ENCODE measurements around the gene SLC51A.
"Not testable (repeated sequence)": the region's sequence is repeated elsewhere in the genome, so short reads cannot be mapped to it uniquely, and the experiment has no call there.

SLC51A gene

DNA sequence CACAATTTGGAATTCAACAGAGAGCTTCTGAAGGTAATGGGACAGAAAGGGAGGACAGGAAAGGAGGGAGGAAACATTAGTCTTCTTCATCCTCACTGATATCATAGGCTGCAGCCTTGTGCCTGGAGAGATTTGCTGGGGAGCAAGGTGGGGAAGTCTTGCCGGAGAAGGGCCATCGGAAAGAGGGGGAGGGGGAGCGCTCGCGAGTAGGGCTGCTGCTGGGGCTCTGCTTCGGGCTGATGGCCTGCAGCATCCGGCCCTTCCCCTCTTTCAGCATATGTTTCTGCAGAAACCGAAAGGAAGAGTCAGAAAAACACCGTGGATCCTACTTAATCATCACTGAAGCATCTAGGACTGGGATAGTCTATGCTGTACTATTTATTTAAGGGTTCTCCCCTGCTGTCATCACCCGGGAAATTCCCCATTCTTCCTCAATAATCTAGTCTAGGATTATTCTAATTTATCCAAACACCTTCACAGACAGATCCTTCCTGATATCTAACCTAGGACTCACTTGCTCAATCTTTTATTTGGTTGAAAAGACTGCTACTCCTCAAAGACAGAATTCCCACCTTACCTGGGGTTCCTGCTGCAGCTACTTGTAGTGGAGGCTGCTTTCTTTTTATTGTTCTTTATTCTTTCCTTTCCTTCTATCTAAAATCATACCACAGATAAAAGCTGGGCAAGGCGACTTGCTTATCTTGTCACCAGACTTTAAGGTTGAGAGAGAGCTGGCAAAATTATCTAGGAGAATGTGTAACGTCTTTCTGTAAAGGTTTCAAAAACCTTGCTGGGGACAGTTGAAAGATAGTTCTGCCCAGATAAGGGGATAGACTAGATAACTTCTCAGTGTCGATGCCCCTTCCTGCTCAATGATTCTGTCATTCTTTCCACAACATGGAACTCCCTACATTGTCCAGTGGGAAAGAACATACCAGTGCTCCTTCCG is 22.6 kb downstream of the SLC51A start:
- DNase-seq (ENCODE audit: low read depth) = peak; percentile 74

- DNase-seq (ENCODE audit: low read depth) = no peak
These were observed 24.1 kb downstream of the SLC51A start for GRCh38 chr3:196240424-196240823.

DNA sequence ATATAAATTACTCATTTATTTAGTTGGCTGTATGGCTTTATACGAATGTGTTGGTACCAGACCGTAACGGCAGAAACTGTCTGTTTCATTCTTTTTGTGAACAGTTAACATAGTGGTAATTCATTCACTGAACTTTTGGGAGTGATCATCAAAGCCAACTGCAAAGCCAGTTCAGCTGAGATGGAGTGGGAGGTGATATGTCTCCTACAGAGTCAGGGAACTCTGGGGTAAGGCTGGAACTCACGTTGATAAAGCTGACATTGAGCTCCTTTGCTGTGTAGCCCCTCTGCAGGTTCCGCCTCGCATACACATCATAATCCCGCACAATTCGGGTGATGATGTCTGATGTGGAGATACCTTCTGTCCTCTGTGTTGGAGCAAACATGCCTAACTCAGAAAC is 25.4 kb downstream of the SLC51A start:
- DNase-seq (ENCODE audit: low read depth) = no peak

DNA sequence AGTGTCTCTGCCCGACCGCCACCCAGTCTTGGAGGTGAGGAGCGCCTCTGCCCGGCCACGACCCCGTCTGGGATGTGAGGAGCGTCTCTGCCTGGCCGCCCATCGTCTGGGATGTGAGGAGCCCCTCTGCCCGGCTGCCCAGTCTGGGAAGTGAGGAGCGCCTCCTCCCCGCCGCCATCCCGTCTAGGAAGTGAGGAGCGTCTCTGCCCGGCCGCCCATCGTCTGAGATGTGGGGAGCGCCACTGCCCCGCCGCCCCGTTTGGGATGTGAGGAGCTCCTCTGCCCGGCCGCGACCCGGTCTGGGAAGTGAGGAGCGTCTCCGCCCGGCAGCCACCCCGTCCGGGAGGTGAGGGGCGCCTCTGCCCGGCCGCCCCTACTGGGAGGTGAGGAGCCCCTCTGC is 27.8 kb downstream of the SLC51A start:
- DNase-seq (ENCODE audit: low read depth) = not testable (repeated sequence)

DNA sequence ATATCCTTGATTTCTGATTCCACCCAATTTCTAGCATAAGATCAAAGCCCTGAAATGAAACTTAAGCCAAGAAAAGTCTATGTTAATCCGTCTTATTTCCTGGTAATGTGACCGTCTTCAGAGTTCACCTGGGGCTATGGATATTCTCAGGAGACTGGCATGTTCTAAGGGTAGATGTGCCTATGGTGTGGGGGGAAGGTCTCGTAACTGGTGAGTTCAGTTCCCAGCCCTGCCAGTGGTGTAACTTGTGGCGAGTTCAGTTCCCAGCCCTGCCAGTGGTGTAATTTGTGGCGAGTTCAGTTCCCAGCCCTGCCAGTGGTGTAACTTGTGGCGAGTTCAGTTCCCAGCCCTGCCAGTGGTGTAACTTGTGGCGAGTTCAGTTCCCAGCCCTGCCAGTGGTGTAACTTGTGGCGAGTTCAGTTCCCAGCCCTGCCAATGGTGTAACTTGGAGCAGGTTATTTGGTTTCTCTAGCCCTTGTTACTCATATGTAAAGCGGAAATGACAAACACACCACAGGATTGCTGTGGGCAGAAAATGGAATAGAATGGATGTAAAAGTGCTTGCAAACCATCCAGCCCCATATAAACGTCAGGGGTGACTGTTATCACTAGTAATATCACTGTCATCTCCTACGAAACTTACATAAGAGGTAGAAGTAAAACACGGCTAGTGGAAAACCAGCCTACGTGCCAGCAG is 30.4 kb downstream of the SLC51A start:
- DNase-seq (ENCODE audit: low read depth) = peak; percentile 99

GRCh38 chr3:196251918-196252317 is 35.6 kb downstream of the SLC51A start:
- DNase-seq (ENCODE audit: low read depth) = no peak

DNA sequence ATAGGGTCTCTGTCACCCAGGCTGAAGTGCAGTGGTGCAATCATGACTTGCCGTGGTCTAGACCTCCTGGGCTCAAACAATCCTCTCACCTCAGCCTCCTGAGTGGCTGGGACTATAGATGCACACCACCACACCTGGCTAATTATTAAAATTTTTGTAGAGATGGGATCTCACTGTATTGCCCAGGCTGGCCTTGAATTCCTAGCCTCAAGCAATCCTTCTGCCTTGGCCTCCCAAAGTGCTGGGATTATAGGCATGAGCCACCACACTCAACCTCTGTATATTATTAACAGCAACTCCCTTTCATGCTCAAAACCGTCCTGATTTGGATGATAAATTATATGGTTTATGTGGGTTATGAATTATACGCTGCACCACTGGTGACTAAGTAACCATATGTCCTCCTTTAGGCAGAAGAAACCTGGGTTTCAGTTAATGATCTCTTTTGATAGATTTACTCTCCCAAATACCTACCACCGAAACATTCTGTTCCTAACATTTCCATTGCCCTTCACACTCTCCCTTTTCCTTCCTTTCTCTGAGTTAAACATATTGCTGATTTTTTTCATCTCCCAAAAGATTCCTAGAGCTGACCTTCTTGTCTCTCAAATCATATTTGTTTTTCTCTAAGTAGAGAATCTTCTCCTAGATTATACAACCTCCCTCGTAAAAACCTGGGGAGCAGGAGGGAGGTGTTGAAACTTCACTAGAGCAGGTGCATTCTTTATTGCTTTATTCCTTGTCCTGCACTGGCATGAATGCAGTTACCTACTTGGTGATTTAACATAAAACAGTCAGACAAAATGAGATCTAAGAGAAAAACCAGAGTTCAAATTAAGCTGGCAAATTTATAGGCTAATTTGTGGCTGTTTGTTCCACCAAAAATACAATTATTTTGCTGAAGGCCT is 38.3 kb downstream of the SLC51A start:
- DNase-seq (ENCODE audit: low read depth) = no peak

DNA sequence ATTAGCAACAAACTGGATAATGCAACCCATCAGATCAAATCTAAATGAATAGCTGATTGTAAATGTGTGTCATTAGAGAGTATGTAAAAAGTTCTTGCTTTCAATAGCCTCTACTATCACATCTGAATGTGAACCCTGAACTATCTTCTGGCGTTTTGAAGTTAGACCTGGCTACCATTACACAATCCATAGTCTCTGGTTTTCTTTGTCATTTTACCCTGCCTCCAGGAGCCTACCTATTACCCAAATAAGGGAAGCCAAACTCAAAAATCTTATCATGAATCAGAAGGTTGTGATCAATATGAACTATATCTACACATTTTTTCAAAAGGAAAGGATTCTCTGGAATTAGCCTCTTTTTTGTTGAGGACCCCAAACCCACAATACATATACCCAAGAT is 39.4 kb downstream of the SLC51A start:
- DNase-seq (ENCODE audit: low read depth) = no peak

GRCh38 chr3:196260784-196261183 is 44.5 kb downstream of the SLC51A start:
- no peak for DNase-seq (ENCODE audit: low read depth)

DNA sequence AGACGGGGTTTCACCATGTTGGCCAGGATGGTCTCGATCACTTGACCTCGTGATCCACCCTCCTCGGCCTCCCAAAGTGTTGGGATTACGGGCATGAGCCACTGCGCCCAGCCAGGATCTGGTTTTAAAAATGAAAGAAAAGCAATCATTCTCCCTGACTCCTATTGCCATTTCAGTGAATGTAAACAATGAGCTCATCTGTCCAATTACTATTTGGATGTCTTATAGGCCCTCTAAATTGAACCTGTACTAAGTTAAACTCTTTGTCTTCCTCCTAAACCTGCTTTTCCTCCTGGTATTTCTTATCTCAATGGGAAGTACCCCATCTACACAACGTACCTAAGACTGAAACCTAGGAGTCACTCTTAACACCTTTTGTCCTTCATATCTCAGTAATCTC is 47.5 kb downstream of the SLC51A start:
- no peak for DNase-seq (ENCODE audit: low read depth)

GRCh38 chr3:196268284-196269163 is 52.2 kb downstream of the SLC51A start:
- peak; percentile 87 for DNase-seq (ENCODE audit: low read depth)

DNA sequence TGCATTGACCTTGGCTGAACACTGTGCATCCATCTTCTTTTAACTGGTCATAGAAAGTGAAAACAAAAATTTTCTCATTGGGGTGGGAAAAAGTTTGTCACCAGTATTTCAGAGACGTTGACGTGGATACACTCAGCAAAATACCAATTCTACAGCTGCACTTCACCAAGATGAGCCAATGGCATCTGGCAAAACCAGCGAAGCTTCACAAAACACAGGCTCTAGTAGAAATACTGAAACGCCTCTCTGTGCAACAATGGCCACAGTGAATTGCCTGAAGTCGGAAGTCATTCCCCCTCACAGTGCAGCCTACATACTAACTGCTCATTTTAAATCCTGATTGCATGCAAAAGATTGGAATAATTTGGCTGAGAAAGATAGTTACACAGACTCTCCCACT is 54.2 kb downstream of the SLC51A start:
- DNase-seq (ENCODE audit: low read depth) = no peak

DNA sequence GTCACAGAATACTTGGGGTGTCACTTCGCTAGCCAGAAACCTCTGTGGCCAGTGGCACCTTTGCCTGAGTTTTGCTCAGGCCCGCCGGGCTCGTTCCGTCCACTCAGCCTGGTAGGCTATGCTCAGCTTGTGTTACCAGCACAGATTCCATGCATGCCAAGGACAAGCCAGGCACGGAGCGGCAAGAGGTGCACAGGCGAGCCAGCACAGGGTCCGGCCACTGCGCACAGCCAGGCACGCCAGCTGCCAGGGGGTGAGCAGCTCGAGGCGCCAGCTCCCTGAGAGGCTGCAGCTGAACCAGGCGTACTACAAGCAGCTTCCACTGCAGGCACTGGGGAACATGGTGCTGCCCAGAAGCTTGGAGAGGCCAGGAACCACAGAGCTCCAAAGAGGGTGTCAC is 56.5 kb downstream of the SLC51A start:
- DNase-seq (ENCODE audit: low read depth) = no peak

GRCh38 chr3:196273655-196274054 is 57.3 kb downstream of the SLC51A start:
- no peak for DNase-seq (ENCODE audit: low read depth)

GRCh38 chr3:196274585-196274984 is 58.3 kb downstream of the SLC51A start:
- DNase-seq (ENCODE audit: low read depth) = peak; percentile 48

DNA sequence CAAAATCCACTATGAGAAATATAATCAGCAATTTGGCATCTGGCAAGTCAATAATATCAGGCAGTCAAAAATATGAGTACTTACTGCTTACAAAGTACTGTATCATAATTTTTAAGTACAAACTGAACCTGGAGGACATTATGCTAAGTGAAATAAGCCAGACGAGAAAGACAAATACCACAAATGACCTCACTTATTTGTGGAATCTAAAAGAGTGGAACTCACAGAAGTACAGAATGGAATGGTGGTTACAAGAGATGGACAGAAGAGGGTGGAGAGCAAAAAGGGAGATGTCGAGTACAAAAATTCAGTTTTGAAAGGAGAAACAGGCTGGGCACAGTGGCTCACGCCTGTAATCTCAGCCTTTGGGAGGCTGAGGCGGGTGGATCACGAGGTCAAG is 58.8 kb downstream of the SLC51A start:
- no peak for DNase-seq (ENCODE audit: low read depth)

DNA sequence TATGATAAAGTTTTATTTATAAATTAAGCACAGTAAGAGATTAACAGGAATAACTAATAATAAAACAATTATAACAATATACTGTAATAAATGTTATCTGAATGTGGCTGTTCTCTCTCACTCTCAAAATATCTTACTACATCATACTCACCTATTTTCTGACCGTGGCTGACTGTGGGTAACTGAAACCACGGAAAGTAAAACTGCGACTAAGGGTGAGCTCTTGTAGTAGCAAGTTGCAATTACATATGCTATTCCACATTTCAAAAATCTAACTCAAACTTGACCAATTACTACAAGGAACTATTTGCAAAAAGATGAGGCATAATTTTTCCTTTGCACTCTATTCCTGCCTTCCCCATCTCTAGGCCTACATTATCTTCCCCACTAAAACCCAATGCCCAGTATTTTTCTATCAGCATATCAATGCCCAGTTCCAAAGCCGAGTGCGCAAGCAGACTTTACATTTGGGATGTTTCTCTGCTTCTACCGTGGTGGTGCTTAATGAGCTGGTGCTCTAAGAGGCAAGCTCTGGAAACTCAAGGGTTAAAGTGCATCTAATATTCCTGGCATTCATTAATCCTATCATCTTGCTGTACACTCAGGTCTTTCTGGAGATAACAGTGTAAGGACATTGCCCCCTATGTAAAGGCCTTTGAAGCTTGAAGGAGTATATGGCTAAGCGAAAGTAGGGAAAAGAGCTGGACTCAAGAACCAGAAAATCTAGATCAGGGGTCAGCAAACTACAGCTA is 64.5 kb downstream of the SLC51A start:
- no peak for DNase-seq (ENCODE audit: low read depth)

GRCh38 chr3:196281962-196282361 is 65.6 kb downstream of the SLC51A start:
- no peak for DNase-seq (ENCODE audit: low read depth)

Data from ELR (cell line).